Progenitor cell of endocrine pancreas (in vitro differentiated cells): ENCODE data around the gene PPP2R1B. TPM values are rescaled to one million over a fixed set of nuclear protein-coding genes. Genes with fewer than 3 reads are reported as not detected.
"Not testable (repeated sequence)": the region's sequence is repeated elsewhere in the genome, so short reads cannot be mapped to it uniquely, and the experiment has no call there.

Experiments
- DNase-seq: peaks from one replicate; pipeline ENCODE4 v3.0.0; 2021; ENCODE audit warnings: low spot score; ENCODE audit not compliant: unreplicated experiment
- H3K27ac Mint-ChIP-seq: 2 replicates; pipeline ENCODE4 v1.8.0; 2021; ENCODE audit warnings: mild to moderate bottlenecking, moderate library complexity, mixed read lengths
- H3K27me3 Mint-ChIP-seq: 2 replicates; pipeline ENCODE4 v1.8.0; 2021; ENCODE audit warnings: mixed read lengths
- H3K36me3 Mint-ChIP-seq: 2 replicates; pipeline ENCODE4 v1.8.0; 2022; ENCODE audit warnings: mixed read lengths; ENCODE audit not compliant: insufficient read depth
- H3K4me1 Mint-ChIP-seq: 2 replicates; pipeline ENCODE4 v1.8.0; 2021; ENCODE audit warnings: low read depth, mixed read lengths
- H3K4me3 Mint-ChIP-seq: 2 replicates; pipeline ENCODE4 v1.8.0; 2021; ENCODE audit warnings: low read depth, mild to moderate bottlenecking, moderate library complexity, mixed read lengths
- H3K9me3 Mint-ChIP-seq: 2 replicates; pipeline ENCODE4 v1.8.0; 2021; ENCODE audit warnings: low read depth, mixed read lengths
- total RNA-seq: library from RNA; stranded (reverse); gene quantifications from 2 replicates; pipeline ENCODE4 v1.2.1, GENCODE V29; 2021
- TF ChIP-seq, protein P1 (sequence below): fragments of 200-600 bp; sonication (generic); IDR thresholded peaks from one replicate; pipeline ENCODE4 v1.5.0; 2021; ENCODE audit warnings: antibody characterized with exemption, mild to moderate bottlenecking; ENCODE audit not compliant: unreplicated experiment

Gene PPP2R1B
- total RNA-seq, 1 donor from 2014 or later = 92.6 TPM

- Mint-ChIP-seq H3K27me3 (no peaks in the 10 kb centered on the region), H3K9me3 (no peaks in the 10 kb centered on the region), H3K4me3 (no peak overlapping the region), H3K4me1 (peaks cover 35% of the 10 kb centered on the region), H3K36me3 (peaks cover 36% of the 10 kb centered on the region), H3K27ac (peak overlapping the region; percentile 59)
- DNase-seq = no peak
- TF ChIP-seq, protein P1, sequence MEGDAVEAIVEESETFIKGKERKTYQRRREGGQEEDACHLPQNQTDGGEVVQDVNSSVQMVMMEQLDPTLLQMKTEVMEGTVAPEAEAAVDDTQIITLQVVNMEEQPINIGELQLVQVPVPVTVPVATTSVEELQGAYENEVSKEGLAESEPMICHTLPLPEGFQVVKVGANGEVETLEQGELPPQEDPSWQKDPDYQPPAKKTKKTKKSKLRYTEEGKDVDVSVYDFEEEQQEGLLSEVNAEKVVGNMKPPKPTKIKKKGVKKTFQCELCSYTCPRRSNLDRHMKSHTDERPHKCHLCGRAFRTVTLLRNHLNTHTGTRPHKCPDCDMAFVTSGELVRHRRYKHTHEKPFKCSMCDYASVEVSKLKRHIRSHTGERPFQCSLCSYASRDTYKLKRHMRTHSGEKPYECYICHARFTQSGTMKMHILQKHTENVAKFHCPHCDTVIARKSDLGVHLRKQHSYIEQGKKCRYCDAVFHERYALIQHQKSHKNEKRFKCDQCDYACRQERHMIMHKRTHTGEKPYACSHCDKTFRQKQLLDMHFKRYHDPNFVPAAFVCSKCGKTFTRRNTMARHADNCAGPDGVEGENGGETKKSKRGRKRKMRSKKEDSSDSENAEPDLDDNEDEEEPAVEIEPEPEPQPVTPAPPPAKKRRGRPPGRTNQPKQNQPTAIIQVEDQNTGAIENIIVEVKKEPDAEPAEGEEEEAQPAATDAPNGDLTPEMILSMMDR = no peak
Observed at GRCh38 chr11:111720801-111721494, 45.2 kb downstream of the PPP2R1B start.

GRCh38 chr11:111719379-111719778 lies 46.8 kb downstream of the PPP2R1B start:
- H3K9me3 Mint-ChIP-seq = no peaks in the 10 kb centered on the region
- no peak overlapping the region for H3K27ac Mint-ChIP-seq
- TF ChIP-seq, protein P1 = no peak
- H3K36me3 Mint-ChIP-seq = peaks cover 36% of the 10 kb centered on the region
- no peak overlapping the region for H3K4me3 Mint-ChIP-seq
- no peaks in the 10 kb centered on the region for H3K27me3 Mint-ChIP-seq
- H3K4me1 Mint-ChIP-seq = peaks cover 26% of the 10 kb centered on the region
- no peak for DNase-seq

DNA sequence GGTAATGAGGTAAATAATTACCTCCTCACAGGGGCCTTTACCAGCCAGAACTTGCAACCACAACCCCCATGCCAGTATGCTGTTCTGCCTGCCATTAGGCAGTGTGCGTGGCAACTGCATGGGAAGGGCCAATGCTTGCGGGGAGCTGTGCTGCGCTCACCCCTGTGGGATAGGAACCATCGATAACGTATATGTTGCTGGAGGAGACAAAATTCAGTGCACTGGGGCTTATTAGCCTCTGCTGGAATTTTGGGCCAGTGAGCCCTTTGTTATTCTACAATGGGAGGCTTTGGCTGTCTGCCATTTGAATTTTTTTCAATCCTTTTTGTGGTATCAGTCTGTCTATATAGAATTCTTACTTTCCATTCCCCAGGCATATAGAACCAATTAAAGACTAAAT lies 47.3 kb downstream of the PPP2R1B start:
- TF ChIP-seq, protein P1 = no peak
- peaks cover 26% of the 10 kb centered on the region for H3K4me1 Mint-ChIP-seq
- peaks cover 40% of the 10 kb centered on the region for H3K36me3 Mint-ChIP-seq
- no peaks in the 10 kb centered on the region for H3K9me3 Mint-ChIP-seq
- no peak for DNase-seq
- no peaks in the 10 kb centered on the region for H3K27me3 Mint-ChIP-seq
- H3K27ac Mint-ChIP-seq = peak overlapping the region; percentile 81
- H3K4me3 Mint-ChIP-seq = no peak overlapping the region

DNA sequence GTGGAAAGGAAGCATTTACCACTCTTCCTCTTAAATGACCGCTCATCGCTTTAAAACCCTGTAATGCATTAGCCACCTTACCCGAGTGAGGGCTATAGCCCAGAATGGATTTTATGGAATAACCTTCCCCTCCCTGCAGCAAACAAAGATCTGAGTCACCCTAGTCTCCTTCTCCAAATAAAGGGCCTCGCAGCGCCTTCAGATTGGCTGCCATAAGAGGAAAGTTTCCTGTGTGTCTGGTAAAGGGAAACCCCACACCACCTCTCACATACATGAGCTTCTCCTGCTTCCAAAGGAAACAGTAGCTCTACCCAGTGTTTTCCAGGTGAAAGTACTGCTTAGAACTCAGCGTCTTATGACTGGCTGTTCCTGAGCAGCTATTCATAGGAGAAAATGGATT lies 47.8 kb downstream of the PPP2R1B start:
- Mint-ChIP-seq H3K9me3 (no peaks in the 10 kb centered on the region), H3K27ac (peak overlapping the region; percentile 81), H3K27me3 (no peaks in the 10 kb centered on the region), H3K36me3 (peaks cover 41% of the 10 kb centered on the region), H3K4me3 (no peak overlapping the region), H3K4me1 (peaks cover 26% of the 10 kb centered on the region)
- no peak for DNase-seq
- TF ChIP-seq, protein P1 = no peak

DNA sequence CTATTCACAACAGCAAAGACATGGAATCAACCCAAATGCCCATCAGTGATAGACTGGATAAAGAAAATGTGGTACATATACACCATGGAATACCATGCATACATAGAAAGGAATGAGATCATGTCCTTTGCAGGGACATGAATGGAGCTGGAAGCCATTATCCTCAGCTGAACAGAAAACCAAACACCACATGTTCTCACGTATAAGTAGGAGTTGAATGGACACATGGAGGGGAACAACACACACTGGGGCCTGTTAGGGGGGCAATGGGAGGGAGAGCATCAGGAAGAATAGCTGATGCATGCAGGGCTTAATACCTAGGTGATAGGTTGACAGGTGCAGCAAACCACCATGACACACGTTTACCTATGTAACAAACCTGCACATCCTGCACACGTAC lies 48.5 kb downstream of the PPP2R1B start:
- H3K9me3 Mint-ChIP-seq, DNase-seq, H3K4me3 Mint-ChIP-seq, H3K27me3 Mint-ChIP-seq: not testable (repeated sequence)
- peak overlapping the region; percentile 91 for H3K27ac Mint-ChIP-seq
- H3K36me3 Mint-ChIP-seq = peaks cover 37% of the 10 kb centered on the region
- peaks cover 26% of the 10 kb centered on the region for H3K4me1 Mint-ChIP-seq
